ENCODE results near the gene SLC13A2.

DNA sequence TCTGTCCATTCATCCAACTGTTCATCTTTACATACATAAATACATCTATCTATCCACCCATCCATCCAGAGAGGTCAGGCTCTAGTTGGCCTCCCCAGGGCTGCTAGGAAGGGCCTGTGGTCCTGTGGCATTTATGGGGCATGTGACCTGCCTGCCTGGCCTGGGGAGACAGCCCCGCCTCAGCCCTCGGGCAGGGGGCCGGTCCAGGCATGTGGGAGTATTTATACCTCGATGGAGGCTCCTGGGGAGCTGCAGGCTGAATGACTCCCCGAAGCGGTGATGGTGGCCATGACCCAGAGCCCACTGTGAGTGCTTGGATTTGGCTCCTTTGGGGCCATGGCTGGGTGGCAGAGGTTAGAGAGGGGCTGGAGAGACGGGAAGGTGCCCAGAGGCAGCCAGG is 40.0 kb downstream of the SLC13A2 start:
- TF ChIP-seq EZH2 (IDR thresholded peaks at IDR 0.05; ENCODE audit: insufficient read depth, low read length): no peak
- TF ChIP-seq, protein P1, sequence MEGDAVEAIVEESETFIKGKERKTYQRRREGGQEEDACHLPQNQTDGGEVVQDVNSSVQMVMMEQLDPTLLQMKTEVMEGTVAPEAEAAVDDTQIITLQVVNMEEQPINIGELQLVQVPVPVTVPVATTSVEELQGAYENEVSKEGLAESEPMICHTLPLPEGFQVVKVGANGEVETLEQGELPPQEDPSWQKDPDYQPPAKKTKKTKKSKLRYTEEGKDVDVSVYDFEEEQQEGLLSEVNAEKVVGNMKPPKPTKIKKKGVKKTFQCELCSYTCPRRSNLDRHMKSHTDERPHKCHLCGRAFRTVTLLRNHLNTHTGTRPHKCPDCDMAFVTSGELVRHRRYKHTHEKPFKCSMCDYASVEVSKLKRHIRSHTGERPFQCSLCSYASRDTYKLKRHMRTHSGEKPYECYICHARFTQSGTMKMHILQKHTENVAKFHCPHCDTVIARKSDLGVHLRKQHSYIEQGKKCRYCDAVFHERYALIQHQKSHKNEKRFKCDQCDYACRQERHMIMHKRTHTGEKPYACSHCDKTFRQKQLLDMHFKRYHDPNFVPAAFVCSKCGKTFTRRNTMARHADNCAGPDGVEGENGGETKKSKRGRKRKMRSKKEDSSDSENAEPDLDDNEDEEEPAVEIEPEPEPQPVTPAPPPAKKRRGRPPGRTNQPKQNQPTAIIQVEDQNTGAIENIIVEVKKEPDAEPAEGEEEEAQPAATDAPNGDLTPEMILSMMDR (IDR thresholded peaks at IDR 0.05; ENCODE audit: insufficient read depth, low read depth, low read length): no peak

All from astrocyte (in vitro differentiated cells and primary cell).